Pancreas (tissue), 10 donors: ENCODE results near the gene LEP. TPM values are rescaled to one million over a fixed set of nuclear protein-coding genes. Genes with fewer than 3 reads are reported as not detected.

ENCODE experiments used
- ATAC-seq, 4 donors: fragments of 200-7000 bp; cut with Tn5 transposase; one replicate each; pipeline versions ENCODE4 v1.8.0 to v1.9.1; 2020; ENCODE audit warnings: mild to moderate bottlenecking in 4 of 4, moderate library complexity in 4 of 4
- DNase-seq, 6 donors: peaks; one replicate each; pipeline ENCODE4 v3.0.0-alpha.2; 2020
- FAIRE-seq: peaks from 2 replicates; lab custom pipeline; 2012; peaks lifted over from hg19 to GRCh38; lab: Jason Lieb, UNC
- H3K27ac ChIP-seq, 4 donors: fragments of 200-600 bp; sonication (generic); 1 replicate in 3 of 4; 2 replicates in 1 of 4; pipeline versions ENCODE4 v1.5.0 to v1.8.0; 2020
- H3K27me3 ChIP-seq, 4 donors: fragments of 200-600 bp; one replicate each; pipeline ENCODE4 v1.8.0; 2021
- H3K36me3 ChIP-seq, 3 donors: fragments of 200-600 bp; sonication (generic) in 1 of 3; one replicate each; pipeline versions ENCODE4 v1.5.0 to v1.8.0; 2020 to 2021
- H3K4me1 ChIP-seq, 3 donors: fragments of 200-600 bp; one replicate each; pipeline ENCODE4 v1.8.0; 2021
- H3K4me3 ChIP-seq, 4 donors: fragments of 200-600 bp; sonication (generic) in 2 of 4; one replicate each; pipeline versions ENCODE4 v1.5.0 to v1.8.0; 2020 to 2021
- H3K9me3 ChIP-seq, 4 donors: fragments of 200-600 bp; one replicate each; pipeline ENCODE4 v1.8.0; 2021
- WGBS, 2 donors: extraction: QIAGEN DNeasy Blood & Tissue Kit; methylation state at CpG; one replicate each; pipeline ENCODE4 v1.1.7; 2013; 5-methylcytosine and 5-hydroxymethylcytosine counted together
- intact Hi-C, 3 donors: fragments of 100-400 bp; cut with DNase I; formaldehyde crosslinking; loops; one replicate each; pipeline versions ENCODE4 v1.11.1 to v1.14.2; 2022
- microRNA-seq, 2 donors: library from miRNA; unstranded; fragments of <30 nt; microRNA quantifications; one replicate each; pipeline versions ENCODE4 to v1.1.0, GENCODE V29; 2019 to 2020
- polyA plus RNA-seq, 2 donors: library from polyadenylated mRNA; stranded (reverse); fragments of 200-250 nt; gene quantifications; one replicate each; pipeline ENCODE4 v1.2.3, GENCODE V29; 2013
- total RNA-seq, 6 donors: library from RNA; stranded (reverse); fragmentation: NEBNext Ultra II Directional in 4 of 6; extraction: Animal tissue kit (Norgen Biotek cat#: 25700) in 4 of 6; gene quantifications; one replicate each; pipeline versions ENCODE4 v1.2.1 to v1.2.4, GENCODE V29; 2021 to 2023
- TF ChIP-seq, protein P1 (sequence below), 4 donors: fragments of 200-600 bp; sonication (generic) in 3 of 4; IDR thresholded peaks; one replicate each; pipeline versions ENCODE4 v1.5.0 to v1.8.0; 2021; ENCODE audit warnings: antibody characterized with exemption in 4 of 4
- donor health status: healthy with polysubstance abuse.
- donor health status: DM: no; HTN: no; CAD: no; lungs with moderate emphysema.
- donor health status: DM: no; HTN: no; CAD: no.
- donor health status: control.
- donor health status: control.
- donor health status: Bipolar disorder and iron deficiency.
- donor health status: DM: yes; HTN: yes; CAD: no.
- donor health status: DM: no; HTN: no; CAD: no.
- donor health status: DM: no; HTN: no; CAD: no.
- donor health status: DM: yes; HTN: yes; CAD: no.

The LEP gene
- total and polyA plus RNA-seq, 8 donors, result 0.05 to 5.2 (median 0.14) TPM; not detected in 1

DNA sequence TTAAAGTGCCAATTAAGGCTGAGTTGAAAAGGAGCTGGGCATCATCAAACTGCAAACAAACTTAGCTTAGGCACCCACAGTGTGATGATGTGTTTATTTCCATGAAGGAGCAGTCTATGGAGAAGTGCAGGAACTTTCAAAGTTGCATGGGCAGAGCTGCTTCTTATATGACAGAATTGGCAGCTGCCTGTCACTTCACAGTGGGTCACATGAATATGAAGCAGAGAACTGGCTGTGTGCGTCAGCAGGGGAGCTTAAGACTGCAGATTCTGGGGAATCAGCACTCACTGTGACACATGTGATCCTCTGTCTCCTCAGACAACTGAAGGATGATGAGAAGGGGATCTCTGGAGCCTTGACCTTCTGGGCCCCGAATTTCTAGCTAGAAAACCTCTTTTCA lies 66.0 kb downstream of the LEP start:
- ATAC-seq (no peak), FAIRE-seq (no peak), DNase-seq (no peak)
- 74 to 93% methylated on average over 2 of the region's 2 CpGs for WGBS, 2 donors
- Histone ChIP-seq H3K27ac (no peak overlapping the region), H3K4me1 (no peaks in the 10 kb centered on the region), H3K27me3 (no peaks in the 10 kb centered on the region), H3K36me3 (peaks cover 0 to 41% (median 12%) of the 10 kb centered on the region in 3 donors), H3K9me3 (no peaks in the 10 kb centered on the region), H3K4me3 (no peak overlapping the region)
- intact Hi-C loops, result no loop called here
- TF ChIP-seq, protein P1, sequence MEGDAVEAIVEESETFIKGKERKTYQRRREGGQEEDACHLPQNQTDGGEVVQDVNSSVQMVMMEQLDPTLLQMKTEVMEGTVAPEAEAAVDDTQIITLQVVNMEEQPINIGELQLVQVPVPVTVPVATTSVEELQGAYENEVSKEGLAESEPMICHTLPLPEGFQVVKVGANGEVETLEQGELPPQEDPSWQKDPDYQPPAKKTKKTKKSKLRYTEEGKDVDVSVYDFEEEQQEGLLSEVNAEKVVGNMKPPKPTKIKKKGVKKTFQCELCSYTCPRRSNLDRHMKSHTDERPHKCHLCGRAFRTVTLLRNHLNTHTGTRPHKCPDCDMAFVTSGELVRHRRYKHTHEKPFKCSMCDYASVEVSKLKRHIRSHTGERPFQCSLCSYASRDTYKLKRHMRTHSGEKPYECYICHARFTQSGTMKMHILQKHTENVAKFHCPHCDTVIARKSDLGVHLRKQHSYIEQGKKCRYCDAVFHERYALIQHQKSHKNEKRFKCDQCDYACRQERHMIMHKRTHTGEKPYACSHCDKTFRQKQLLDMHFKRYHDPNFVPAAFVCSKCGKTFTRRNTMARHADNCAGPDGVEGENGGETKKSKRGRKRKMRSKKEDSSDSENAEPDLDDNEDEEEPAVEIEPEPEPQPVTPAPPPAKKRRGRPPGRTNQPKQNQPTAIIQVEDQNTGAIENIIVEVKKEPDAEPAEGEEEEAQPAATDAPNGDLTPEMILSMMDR (IDR thresholded peaks at IDR 0.05), result no peak

Small RNA genes within 50 kb of the gene (microRNA-seq; reads per million reads assigned to microRNA genes)
- gene MIR129-1, result 15.3 to 46.0 reads per million in 2 donors

Other genes with a start within 250 kb of the LEP start
- 1 to 10 TPM in 2 of 6 donors, under 1 TPM in 4; 0.42 to 1.6 (median 0.84) TPM for gene LRRC4, start 209.8 kb upstream of the LEP start, total RNA-seq
- gene LRRC4, start 209.8 kb upstream of the LEP start, polyA plus RNA-seq, result 1 to 10 TPM in 1 of 2 donors, under 1 TPM in 1; 0.76 to 2.4 TPM
- 10 to 100 TPM; 10.9 to 18.8 (median 16.1) TPM for gene RBM28, start 102.6 kb downstream of the LEP start, total RNA-seq
- gene RBM28, start 102.6 kb downstream of the LEP start, polyA plus RNA-seq, result 10 to 100 TPM; 26.3 to 31.8 TPM
- under 1 TPM in 2 of 6 donors, not detected in 4; 0.31 to 0.75 TPM for gene PRRT4, start 120.4 kb downstream of the LEP start, total RNA-seq
- gene PRRT4, start 120.4 kb downstream of the LEP start, polyA plus RNA-seq, result under 1 TPM; 0.21 to 0.61 TPM
- gene IMPDH1, start 168.7 kb downstream of the LEP start, total RNA-seq, result 10 to 100 TPM; 16.8 to 25.7 (median 19.8) TPM
- 10 to 100 TPM; 18.3 to 26.0 TPM for gene IMPDH1, start 168.7 kb downstream of the LEP start, polyA plus RNA-seq
- 1 to 10 TPM; 2.0 to 7.4 (median 4.2) TPM for gene HILPDA, start 214.6 kb downstream of the LEP start, total RNA-seq
- gene HILPDA, start 214.6 kb downstream of the LEP start, polyA plus RNA-seq, result 1 to 10 TPM; 5.4 to 6.7 TPM
- gene METTL2B, start 235.5 kb downstream of the LEP start, total RNA-seq, result 10 to 100 TPM in 4 of 6 donors, 1 to 10 TPM in 2; 8.8 to 12.6 (median 10.8) TPM
- 1 to 10 TPM; 6.2 to 6.7 TPM for gene METTL2B, start 235.5 kb downstream of the LEP start, polyA plus RNA-seq